HG02981 (cell line): ENCODE data around the gene GFOD2.

Experiments
- ATAC-seq: cut with Tn5 transposase; IDR thresholded peaks from one replicate; pipeline ENCODE4 v1.9.1; 2021; ENCODE audit warnings: mild to moderate bottlenecking, moderate library complexity; ENCODE audit not compliant: unreplicated experiment

The GFOD2 gene

DNA sequence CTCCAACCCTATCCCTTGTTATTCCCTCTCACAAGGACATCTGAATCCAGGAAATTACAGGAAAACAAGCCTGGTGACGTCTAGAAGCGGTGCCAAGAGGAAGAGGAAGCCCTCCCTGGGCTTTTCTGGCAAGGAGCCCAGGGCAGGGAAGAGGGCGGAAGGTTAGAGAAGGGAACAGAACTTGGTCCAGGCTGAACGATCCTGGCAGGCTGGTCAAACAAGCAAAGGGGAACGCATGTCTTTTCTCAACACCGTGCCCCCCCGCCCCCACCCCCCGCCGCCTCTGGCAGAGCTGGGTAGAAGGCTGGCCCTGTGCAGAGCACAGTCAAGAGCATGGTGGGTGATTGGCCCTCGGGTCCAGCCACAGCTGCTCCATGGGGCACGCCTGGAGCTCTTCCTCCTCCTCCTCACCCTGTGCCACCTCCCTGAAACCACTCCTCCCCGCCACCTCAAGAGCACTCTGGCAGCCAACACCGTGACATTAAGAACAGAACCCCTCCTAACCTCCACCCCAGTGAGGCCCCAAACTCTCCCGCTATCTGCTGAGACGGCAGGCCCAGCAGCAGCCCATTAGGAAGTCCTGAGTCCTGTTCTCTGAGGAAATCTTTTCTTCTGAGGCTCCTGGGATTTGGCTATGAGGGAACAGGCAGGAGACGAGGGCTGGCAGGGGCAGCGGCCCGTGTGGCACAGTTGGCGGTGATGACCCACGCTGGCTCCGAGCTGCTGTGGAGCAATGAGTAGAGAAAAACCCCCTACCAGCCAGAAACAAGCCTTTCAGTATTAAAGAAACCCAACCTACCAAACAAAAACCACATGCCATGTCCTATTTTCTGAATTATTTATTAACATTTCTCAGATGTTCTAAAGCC, 45.2 kb downstream of the GFOD2 start:
- ATAC-seq, result no peak

DNA sequence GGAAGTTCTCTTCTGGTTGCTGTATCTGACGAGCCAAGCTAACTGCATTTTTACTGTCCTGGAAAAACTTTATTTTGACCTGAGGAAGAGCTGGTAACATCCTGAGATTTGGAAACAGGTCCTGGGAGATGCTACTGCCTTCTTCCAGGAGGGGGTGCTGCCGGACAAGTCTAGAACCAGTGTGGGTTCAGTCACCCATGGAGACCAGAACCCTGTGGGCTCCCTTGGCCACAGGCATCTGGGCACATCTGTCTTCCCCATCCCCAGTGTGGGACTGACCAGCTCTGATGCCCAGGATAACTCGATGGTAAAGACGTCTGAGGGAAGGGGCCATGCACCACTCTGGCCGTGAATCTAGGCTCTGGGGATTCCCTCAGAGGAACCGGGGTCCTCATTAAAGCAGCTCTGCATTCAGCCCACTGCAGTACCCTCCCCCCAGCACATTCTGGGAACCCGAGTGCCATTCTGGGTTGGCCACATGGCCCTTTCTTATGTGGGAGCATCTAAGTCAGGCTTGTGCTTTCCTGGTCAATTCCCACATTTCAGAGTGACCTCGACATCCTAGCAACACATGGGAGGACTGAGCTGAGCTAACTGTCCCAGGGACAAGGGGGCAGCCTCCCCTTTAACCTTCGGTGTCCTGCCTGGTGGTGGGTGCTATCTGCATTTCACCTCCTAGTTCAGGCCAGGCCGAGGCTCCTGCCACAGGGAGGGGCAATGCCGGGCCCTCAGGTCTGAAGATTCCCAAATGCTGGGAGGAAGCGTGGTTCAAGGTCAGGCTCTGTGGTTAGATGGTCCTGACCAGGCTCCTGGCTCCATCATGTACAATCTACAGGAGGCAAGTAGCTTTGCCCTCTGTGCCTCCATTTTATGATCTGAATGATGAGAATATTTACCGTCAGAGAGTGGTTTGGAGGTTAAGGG, 46.1 kb downstream of the GFOD2 start:
- ATAC-seq, result no peak

DNA sequence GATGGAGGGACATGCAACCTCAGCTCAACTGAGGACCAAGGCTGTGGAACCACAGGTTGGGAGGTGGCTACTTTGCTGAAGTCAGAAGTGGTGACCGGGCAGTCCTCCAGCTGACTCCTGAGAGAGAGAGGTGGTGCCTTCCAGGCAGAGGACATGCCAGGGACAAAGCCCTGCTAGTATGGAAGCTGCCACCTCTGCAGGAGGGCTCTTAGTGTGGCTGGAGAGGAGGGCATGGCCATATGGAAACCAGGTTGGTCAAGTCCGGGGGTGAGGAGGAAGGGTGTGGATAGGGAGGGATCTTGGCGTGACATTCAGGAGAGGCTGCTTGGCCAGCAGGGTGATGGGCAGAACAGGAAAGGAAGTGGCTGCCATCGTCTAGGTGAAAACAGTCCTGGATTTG, 46.8 kb downstream of the GFOD2 start:
- ATAC-seq, result no peak

DNA sequence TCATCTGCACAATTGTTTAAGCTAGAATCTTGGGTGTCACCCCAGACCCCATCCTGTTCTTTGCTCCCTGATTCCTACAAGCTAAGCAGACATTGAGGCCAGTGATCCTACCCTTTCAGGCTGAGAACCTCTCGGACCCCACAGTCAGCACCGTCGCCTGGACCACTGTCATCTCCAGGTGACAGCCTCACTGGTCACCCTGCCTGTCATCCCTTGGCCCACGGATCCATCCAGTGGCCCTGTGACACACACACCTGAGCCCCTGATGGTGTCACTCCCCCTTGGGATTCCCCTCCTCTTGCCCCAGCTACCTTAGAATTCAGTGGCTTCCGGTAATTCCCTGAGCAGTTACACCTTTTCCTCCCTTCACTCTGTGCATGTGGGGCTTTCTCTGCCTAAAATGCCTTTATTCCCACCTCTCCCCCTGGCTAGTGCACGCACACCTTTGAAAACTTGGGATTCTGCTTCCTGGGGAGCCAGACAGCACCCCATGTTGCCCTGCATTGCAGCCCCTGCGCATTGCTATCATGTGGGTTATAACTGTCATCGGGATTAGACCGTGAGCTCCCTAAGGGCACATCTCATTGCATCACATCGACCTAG, 49.5 kb downstream of the GFOD2 start:
- no peak for ATAC-seq

DNA sequence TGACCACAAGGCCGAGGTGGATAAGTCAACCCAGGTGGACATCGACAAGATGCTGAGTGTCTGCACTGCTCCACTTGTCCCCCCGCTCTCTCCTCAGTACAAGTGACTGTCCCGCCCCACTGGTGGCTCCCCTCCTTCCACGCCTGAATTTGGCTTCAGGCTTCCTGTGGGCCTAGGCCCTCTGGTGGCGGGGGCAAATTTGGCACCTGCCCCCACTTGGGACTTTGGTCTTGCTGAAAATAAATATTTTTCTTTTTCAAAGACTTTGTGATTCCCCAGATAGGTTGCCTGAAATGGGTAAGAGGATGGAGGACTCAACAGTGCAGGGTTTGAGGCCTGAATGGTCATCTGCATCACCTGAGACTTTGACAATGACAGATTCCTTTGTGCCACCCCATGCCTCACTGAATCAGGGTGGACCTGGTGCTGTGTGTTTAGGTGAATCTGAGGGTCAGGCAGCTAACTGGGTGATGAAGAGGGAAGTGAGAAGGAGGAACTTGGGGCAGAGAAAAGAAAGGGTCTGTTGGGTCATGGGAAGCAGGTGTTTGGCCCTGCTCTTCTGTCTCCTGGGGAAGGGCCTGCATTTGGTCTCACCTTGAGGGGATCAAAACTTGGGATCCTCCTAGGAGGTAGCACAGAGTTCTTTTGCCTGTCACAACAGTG, 50.5 kb downstream of the GFOD2 start:
- no peak for ATAC-seq

DNA sequence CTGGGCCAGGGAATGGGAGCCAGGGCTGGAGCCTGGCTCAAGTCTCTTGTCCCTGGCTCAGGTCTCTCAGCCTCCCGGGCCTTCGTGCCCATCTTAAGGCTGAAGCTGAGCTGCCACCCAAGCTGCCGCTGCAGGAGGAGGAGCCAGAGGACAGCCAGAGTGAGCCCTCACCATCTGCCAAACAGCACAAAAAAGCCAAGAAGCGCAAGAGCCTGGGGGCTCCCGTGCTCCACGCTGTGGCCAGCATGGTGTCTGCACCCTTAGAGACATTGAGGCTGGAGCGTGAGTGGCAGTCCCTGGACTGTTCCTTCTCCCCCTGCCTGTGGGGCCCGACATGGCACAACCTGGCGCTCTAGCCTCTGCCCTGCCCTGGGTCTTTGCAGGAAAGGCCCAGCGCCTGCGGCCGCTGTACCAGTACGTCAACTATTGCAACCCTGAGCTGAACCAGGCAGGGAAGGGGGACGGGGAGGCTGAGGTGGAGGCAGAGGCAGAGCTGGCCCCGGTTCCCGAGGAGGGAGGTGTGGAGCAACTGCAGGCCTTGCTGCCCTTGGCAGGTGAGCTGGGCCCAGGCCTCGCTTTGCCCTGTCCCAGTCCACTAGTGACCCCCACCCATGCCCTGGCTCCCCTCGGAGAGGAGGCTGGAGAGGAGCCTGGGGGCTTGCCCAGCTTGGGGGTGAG, 51.2 kb downstream of the GFOD2 start:
- peak; percentile 65 for ATAC-seq

DNA sequence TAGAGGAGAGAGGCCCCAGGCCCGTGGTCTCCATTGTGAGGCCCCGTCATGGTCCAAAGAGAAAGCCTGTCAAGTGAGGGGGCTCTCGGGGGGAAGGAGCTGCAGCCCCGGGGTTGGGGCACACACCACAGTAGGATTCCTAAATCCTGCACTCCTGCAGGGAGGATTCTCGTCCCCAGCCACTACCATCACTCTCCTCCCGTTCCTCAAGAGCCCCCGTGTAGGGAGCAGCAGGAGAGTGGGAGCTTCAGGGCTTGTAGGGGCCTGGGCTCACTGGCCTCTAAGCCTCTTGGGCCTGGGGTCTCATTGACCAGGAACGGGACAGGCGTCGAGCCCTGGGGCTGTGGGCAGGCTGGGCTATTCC, 51.7 kb downstream of the GFOD2 start:
- no peak for ATAC-seq

DNA sequence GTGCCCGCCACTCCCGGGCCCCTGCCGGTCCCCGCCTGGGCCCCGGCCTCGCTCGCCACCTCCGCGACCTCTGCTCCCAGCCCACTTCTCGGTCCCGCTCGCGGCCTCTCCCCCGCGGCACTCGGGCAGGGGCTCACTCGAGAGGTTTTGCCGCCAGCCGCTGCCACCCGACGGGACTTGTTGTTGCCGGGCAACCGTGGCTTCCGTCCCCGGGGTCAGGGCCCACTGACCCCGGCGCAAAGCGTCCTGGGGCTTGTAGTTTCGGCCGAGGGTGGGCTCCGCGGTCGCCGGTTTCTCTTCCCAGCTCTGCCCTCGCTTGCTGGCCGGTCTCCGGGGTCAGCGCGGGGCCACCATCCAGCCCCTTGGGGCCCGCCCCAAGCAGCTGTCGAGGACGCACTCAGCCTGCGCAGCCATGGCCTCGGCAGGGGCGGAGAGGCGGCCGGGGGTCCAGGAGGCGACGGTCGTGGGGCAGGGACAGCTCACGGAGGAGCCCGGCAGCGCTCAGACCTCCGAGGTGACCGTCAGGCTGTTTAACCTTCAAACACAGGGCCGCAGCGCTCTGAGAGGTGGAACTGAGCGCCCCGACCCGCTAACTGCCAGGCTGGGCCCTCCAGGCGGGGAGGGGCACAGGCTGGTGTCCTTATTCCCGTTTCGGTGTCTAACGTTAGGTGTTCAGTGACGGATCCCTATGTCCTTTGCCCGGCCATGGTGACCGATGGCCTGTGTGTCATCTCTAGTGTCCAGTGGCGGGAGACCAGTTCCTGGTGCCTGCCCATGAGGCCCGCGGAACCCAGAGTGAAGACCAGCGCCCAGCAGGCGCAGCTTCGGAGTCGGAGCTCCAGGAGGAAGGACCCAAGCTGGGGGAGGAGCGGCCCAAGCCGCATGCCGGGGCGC, 52.3 kb downstream of the GFOD2 start, which contains the start of the genes C16orf86 and ENKD1:
C16orf86 (plus strand) TSS at position 256 of the 894 bp plus-strand sequence; CDS start at position 413, 157 bp downstream.
ENKD1 (minus strand) TSS at position 192 of the 894 bp plus-strand sequence. CDS start 308 bp downstream, outside the sequence.
- peak; percentile 55 for ATAC-seq

DNA sequence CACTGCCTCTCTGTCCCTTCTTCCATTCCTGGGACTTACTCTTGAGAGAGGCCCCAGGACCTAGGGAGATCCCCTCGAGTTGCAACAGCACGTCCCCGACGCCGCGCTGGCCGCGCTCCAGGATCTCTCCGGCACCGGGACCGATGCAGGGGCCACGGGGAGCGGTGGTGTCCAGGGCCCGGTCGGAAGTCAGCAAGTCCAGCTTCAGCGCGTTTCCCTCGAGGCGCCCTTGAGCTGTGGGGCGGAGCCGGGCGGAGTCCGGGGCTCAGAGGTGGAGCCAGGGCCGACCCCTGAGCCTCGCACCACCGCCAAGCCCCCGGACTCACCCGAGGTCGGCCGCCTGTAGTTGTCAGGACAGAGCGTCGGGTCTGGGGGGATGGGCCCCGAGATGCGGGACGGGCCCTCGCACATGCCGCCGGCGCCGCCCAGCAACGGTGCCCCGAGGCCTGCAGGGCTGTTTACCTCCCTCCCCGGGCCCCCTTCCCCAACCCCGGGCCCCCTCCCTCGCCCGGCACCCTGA, 53.0 kb downstream of the GFOD2 start:
- no peak for ATAC-seq

DNA sequence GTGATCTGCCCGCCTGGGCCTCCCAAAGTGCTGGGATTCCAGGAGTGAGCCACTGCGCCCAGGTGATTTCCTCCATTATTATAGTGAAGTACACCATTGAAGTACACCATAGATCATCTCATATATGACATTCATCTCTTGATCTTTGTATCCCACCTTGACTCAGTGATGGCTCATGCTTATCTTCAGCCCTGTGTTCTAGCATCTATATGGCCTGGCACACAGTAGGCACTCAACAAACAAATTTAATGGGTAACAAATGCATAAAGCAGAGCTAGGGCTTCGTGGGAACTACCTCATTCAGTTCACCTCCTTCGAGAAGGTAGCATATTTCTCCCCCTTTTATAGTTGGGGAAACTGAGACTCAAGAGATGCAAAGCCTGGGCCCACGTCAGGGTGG, 53.5 kb downstream of the GFOD2 start:
- ATAC-seq, result no peak

DNA sequence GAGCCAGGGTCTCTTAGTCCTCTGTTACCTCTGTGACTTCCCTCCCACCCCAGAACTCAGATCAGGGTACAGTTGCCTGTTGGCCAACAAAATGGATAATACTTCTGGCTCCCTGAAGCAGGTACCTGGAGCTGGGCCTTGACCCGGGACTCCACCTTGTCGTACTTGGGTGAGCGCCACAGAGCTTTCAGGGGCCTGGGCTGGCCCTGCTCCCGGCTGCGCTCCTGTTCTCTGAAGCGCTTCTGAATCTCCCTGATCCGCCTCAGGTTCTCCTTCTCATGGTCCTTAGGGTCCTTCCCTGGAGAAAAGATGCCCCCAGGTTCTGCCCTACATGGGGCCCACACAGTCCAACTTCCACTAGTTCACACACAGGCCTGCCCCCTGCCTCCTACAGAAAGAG, 54.2 kb downstream of the GFOD2 start:
- ATAC-seq, result no peak

DNA sequence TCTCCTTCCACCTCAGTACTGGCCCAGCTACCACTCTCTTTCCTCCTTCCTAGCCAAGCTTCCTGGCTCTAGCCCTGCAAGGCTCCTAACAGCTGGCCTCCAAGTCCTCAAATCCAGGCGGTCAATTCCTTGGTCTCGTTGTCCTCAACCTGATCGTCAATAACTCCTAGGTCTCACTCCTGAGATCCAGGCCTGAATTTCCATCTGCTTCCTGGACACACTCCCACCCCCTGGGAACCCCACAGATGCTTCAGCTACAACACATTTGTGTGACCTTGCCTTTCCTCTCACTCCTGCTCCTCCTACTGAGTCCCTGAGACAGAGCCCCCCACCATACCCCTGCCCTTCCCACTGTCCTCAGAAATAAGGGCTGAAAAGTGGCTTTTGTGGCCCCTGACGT, 54.9 kb downstream of the GFOD2 start:
- no peak for ATAC-seq

DNA sequence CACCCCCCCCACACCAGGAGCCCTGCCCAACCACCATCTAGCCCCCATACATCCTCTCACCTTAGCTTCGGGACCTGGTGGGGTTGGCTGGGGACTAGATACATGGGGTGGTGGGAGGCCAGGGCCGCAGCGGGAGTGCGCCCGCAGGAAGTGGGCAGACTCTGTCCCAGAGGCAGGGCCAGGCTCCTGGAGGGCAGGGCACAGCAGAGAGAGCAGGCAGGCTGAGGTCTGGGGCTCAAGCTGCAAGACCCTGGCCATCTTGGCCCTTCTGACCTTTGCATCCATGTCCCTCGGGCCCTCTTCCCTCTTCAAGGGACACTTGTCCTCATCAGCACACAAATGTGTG, 55.3 kb downstream of the GFOD2 start:
- no peak for ATAC-seq

DNA sequence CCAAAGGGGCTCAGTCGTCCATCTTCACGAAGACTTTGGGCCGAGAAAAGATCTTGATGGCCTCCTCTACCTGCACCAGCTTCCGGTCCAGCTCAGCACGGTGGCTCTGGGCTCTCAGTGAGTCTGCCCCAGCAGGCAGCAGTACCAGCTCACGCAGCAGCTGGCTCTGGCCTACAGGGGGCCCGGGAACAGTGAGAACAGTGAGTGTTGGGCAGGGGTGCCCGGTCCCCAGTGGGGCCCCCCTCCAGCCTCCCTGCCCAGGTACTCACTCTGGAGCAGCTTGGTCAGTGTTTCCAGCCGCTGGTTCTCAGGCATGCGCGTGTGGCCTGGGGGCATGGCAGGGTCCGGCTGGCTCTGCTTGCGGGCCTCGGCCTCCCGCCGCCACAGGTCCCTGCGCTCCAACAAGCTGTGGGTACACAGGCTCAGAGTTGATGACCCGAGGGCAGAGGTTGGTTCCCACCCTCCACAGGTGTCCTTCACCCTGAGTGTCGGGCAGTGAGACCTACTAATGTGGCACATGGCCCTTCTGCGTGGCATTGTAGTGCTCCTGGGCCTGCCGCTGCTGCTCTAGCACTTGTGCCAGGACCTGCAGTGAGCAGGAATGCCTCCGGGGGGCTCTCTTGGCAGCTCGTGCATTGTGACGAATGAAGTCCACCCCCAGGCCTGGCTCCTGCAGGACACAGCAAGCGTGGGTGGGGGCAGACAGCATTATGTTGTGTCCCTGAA, 55.8 kb downstream of the GFOD2 start:
- no peak for ATAC-seq

DNA sequence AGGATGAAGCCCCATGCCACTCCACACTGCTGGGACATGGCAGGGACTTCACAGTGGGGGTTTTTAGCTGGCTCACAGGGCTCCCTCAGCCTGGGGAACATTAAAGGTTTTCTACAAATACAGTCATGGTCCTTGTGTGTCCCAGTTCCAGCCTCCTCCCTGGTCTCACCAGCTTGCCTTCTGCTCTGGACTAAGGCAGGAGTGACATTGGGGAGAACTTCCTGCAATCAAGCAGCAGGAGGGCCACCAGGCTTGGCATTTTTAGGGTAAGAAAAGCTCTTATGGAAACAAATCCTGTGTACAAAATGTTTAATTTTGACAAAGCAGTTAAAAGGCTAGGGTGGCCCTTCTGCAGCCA, 56.5 kb downstream of the GFOD2 start:
- ATAC-seq, result no peak

DNA sequence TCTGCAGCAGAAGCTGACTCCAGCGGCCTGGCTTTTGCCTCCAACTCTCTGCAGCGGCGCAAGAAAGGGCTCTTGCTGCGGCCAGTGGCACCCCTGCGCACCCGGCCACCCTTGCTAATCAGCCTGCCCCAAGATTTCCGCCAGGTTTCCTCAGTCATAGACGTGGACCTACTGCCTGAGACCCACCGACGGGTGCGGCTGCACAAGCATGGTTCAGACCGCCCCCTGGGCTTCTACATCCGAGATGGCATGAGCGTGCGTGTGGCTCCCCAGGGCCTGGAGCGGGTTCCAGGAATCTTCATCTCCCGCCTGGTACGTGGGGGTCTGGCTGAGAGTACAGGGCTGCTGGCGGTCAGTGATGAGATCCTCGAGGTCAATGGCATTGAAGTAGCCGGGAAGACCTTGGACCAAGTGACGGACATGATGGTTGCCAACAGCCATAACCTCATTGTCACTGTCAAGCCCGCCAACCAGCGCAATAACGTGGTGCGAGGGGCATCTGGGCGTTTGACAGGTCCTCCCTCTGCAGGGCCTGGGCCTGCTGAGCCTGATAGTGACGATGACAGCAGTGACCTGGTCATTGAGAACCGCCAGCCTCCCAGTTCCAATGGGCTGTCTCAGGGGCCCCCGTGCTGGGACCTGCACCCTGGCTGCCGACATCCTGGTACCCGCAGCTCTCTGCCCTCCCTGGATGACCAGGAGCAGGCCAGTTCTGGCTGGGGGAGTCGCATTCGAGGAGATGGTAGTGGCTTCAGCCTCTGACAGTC, 57.0 kb downstream of the GFOD2 start:
- ATAC-seq, result no peak

DNA sequence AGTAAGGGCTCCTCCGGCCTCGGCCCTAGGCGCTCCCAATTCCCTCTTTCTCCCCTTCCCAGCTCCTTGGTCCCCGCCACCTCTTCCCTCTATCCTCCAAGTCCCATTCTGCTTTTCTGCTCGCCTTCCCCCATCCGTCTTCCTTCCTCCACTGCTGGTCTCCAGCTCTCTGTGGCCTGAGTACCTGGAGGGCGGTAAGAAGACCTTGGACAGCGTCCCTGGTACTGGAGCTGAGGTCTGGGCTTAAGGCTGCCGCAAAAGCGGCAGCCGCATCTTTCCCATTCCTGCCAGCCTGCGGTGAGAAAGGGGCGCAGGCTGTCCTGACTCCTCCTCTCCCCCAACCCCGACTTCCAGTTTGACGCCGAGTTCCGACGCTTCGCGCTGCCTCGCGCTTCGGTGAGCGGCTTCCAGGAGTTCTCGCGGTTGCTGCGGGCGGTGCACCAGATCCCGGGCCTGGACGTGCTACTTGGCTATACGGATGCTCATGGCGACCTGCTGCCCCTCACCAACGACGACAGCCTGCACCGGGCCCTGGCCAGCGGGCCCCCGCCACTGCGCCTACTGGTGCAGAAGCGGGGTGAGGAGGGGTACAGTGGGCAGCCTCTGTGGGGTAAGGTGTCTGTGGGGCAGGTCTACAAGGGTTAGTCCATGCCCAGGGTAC, 57.9 kb downstream of the GFOD2 start:
- ATAC-seq, result no peak
